Keratinocyte (primary cell): Measurements from ENCODE around the gene CHAF1A. TPM values are rescaled to one million over a fixed set of nuclear protein-coding genes. Genes with fewer than 3 reads are reported as not detected.
A peak's percentile ranks its signal among the peaks of the same experiment; 100 is the strongest.

ENCODE experiments used
- DNase-seq: peaks from one replicate; pipeline ENCODE4 v3.0.0-alpha.2; 2011; ENCODE audit warnings: low read depth, missing footprints, low spot score
- FAIRE-seq: peaks from 2 replicates; lab custom pipeline; 2011; peaks lifted over from hg19 to GRCh38; lab: Jason Lieb, UNC
- H2AFZ ChIP-seq: 2 replicates; pipeline ENCODE4 v1.6.0; 2012; ENCODE audit warnings: low read length, control low read depth, inconsistent platforms; ENCODE audit not compliant: control insufficient read depth
- H3K27ac ChIP-seq: 2 replicates; pipeline ENCODE4 v1.5.1; 2011; ENCODE audit warnings: low read length; ENCODE audit not compliant: control insufficient read depth, insufficient read depth
- H3K27me3 ChIP-seq: 3 replicates; pipeline ENCODE4 v1.6.0; 2011; ENCODE audit warnings: low read length; ENCODE audit not compliant: control insufficient read depth, insufficient read depth; ENCODE audit errors: extremely low read depth
- H3K36me3 ChIP-seq, 2 experiments: 2 replicates in 1 of 2; 3 replicates in 1 of 2; pipeline ENCODE4 v1.5.1; 2011; ENCODE audit warnings: low read length in 2 of 2, mild to moderate bottlenecking in 1 of 2; ENCODE audit not compliant: control insufficient read depth in 2 of 2, insufficient read depth in 2 of 2; ENCODE audit errors: extremely low read depth in 1 of 2
- H3K4me1 ChIP-seq: 3 replicates; pipeline ENCODE4 v1.5.1; 2011; ENCODE audit warnings: low read length; ENCODE audit not compliant: control insufficient read depth, insufficient read depth; ENCODE audit errors: extremely low read depth
- H3K4me2 ChIP-seq: 3 replicates; pipeline ENCODE4 v1.6.0; 2011; ENCODE audit warnings: low read depth, low read length; ENCODE audit not compliant: control insufficient read depth, insufficient read depth; ENCODE audit errors: extremely low read depth
- H3K4me3 ChIP-seq, 3 experiments: fragments of 200-600 bp in 1 of 3; sonication (generic) in 1 of 3; 2 replicates in 2 of 3; 3 replicates in 1 of 3; pipeline ENCODE4 v1.5.1; 2011 to 2016; ENCODE audit warnings: low read length in 3 of 3, mild to moderate bottlenecking in 3 of 3, control low read depth in 2 of 3, inconsistent platforms in 1 of 3, low read depth in 1 of 3, mixed read lengths in 1 of 3, mixed run types in 1 of 3, moderate library complexity in 1 of 3; ENCODE audit not compliant: control insufficient read depth in 2 of 3, insufficient read depth in 2 of 3; ENCODE audit errors: extremely low read depth in 1 of 3
- H3K79me2 ChIP-seq: 2 replicates; pipeline ENCODE4 v1.6.0; 2012; ENCODE audit warnings: low read length; ENCODE audit not compliant: control insufficient read depth, insufficient read depth
- H3K9ac ChIP-seq: 3 replicates; pipeline ENCODE4 v1.6.0; 2011; ENCODE audit warnings: low read length; ENCODE audit not compliant: control insufficient read depth, insufficient read depth; ENCODE audit errors: extremely low read depth
- H3K9me1 ChIP-seq: 3 replicates; pipeline ENCODE4 v1.6.0; 2011; ENCODE audit warnings: low read length; ENCODE audit not compliant: control insufficient read depth, insufficient read depth; ENCODE audit errors: extremely low read depth
- H3K9me3 ChIP-seq: 2 replicates; pipeline ENCODE4 v1.5.1; 2012; ENCODE audit warnings: low read depth, low read length; ENCODE audit not compliant: control insufficient read depth
- H4K20me1 ChIP-seq: 3 replicates; pipeline ENCODE4 v1.6.0; 2011; ENCODE audit warnings: low read length; ENCODE audit not compliant: control insufficient read depth, insufficient read depth; ENCODE audit errors: extremely low read depth
- EZH2 ChIP-seq: IDR thresholded peaks from one replicate; pipeline ENCODE4 v1.6.1; 2012; ENCODE audit warnings: inconsistent platforms, mild to moderate bottlenecking, low read length, moderate library complexity
- dilution Hi-C: fragments of 300-500 bp; cut with MboI; formaldehyde crosslinking; loops from one replicate; pipeline ENCODE4 v1.7.0; 2020; ENCODE audit warnings: low sequenced_read_pairs; ENCODE audit not compliant: extremely low pct_ligation_motif_present
- polyA plus RNA-seq, 5 experiments: library from polyadenylated mRNA; depleted of rRNA in 3 of 5; stranded (reverse) in 3 of 5; stranded (forward) in 1 of 5; unstranded in 1 of 5; fragments of >200 nt; gene quantifications; 1 replicate in 1 of 5; 2 replicates in 3 of 5; 3 replicates in 1 of 5; pipeline versions ENCODE4 v1.2.1 to v1.2.3, GENCODE V29; 2011 to 2012; ENCODE audit warnings: missing spikeins in 2 of 5, low read depth in 1 of 5, low replicate concordance in 1 of 5
- TF ChIP-seq, protein P1 (sequence below), 3 experiments: IDR thresholded peaks in 1 of 3; conservative IDR thresholded peaks in 1 of 3; optimal IDR thresholded peaks in 1 of 3; 2 replicates in 2 of 3; 3 replicates in 1 of 3; pipeline versions ENCODE3 to v1.5.1; 2011; ENCODE audit warnings: low read length in 3 of 3, mild to moderate bottlenecking in 3 of 3, moderate library complexity in 2 of 3, control low read depth in 1 of 3, inconsistent platforms in 1 of 3; ENCODE audit not compliant: insufficient read depth in 2 of 3; ENCODE audit errors: extremely low read depth in 1 of 3

The CHAF1A gene
- polyA plus RNA-seq, 1 donor (not counting 4 experiments of a cell fraction or from before 2014, with no cell fraction given): 10.6 TPM

GRCh38 chr19:4380254-4380727 is 22.1 kb upstream of the CHAF1A start:
- Histone ChIP-seq H4K20me1 (peaks cover 18% of the 10 kb centered on the region), H3K36me3 (peaks cover 11% of the 10 kb centered on the region in 2 experiments), H3K4me2 (peak overlapping the region; percentile 76), H3K27me3 (no peaks in the 10 kb centered on the region), H3K27ac (peak overlapping the region; percentile 76), H3K79me2 (peaks cover 59% of the 10 kb centered on the region), H3K9ac (peak overlapping the region; percentile 49), H3K4me3 (peak overlapping the region in 2 of 3 experiments; percentile 29 to 36), H2AFZ (no peak overlapping the region), H3K9me1 (peaks cover 10% of the 10 kb centered on the region), H3K4me1 (peaks cover 66% of the 10 kb centered on the region), H3K9me3 (no peaks in the 10 kb centered on the region)
- DNase-seq (no peak), FAIRE-seq (peak; percentile 71)
- dilution Hi-C loops: no loop called here
- TF ChIP-seq EZH2: no peak
- TF ChIP-seq, protein P1, sequence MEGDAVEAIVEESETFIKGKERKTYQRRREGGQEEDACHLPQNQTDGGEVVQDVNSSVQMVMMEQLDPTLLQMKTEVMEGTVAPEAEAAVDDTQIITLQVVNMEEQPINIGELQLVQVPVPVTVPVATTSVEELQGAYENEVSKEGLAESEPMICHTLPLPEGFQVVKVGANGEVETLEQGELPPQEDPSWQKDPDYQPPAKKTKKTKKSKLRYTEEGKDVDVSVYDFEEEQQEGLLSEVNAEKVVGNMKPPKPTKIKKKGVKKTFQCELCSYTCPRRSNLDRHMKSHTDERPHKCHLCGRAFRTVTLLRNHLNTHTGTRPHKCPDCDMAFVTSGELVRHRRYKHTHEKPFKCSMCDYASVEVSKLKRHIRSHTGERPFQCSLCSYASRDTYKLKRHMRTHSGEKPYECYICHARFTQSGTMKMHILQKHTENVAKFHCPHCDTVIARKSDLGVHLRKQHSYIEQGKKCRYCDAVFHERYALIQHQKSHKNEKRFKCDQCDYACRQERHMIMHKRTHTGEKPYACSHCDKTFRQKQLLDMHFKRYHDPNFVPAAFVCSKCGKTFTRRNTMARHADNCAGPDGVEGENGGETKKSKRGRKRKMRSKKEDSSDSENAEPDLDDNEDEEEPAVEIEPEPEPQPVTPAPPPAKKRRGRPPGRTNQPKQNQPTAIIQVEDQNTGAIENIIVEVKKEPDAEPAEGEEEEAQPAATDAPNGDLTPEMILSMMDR (optimal IDR thresholded peaks at IDR 0.05 in 1 of 3, IDR thresholded peaks at IDR 0.05 in 1 of 3, conservative IDR thresholded peaks at IDR 0.05 in 1 of 3; ENCODE audit: extremely low read depth in 1 of 3, insufficient read depth in 2 of 3, low read length in 3 of 3): no peak

DNA sequence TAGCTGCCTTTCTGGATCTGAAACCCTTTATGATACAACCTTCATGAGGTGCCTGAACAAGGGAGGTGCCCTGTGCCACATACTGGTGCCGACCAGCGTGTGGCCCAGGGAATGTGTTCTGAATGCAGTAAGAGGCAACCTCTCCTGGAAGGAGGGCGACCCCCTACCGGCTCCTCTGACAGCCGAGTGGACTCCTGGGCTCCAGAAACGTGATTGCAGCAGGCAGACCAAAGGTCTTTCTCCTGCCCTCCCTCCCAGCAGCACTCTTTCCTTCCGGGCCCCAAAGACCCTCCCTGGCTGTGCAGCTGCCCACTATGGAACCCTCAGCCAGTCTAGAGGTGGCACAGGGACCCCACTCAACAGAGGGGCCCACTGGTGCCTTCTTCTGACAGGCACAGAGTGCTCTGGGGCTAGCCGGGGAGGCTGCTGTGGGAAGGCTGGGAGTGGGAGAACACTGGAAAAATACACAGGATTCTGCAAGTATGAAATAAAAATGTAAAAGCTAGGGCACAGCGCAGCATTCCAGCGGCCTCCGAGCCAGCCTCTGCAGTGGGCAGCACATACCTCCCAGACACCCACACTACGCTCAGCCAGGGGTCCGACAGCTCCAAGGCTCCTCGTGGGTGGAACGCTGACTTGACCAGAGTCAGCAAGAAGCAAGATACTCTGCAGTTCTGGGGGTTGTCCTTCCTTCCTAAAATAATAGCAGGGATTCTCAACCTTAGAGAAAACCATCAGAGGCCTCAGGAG is 17.0 kb upstream of the CHAF1A start:
- Histone ChIP-seq H4K20me1 (peaks cover 9% of the 10 kb centered on the region), H2AFZ (no peak overlapping the region), H3K4me1 (peaks cover 29% of the 10 kb centered on the region)

More for the DNA sequence above, 17.0 kb upstream of the CHAF1A start:
- FAIRE-seq: no peak
- Histone ChIP-seq H3K4me3 (no peak overlapping the region), H3K27me3 (no peaks in the 10 kb centered on the region), H3K79me2 (peaks cover 82% of the 10 kb centered on the region), H3K9ac (no peak overlapping the region), H3K36me3 (peaks cover 13 to 18% of the 10 kb centered on the region in 2 experiments), H3K9me3 (no peaks in the 10 kb centered on the region), H3K27ac (no peak overlapping the region), H3K9me1 (peaks cover 2% of the 10 kb centered on the region), H3K4me2 (no peak overlapping the region)
- dilution Hi-C loops: no loop called here
- DNase-seq: no peak
- TF ChIP-seq, protein P1 (optimal IDR thresholded peaks at IDR 0.05 in 1 of 3, IDR thresholded peaks at IDR 0.05 in 1 of 3, conservative IDR thresholded peaks at IDR 0.05 in 1 of 3; ENCODE audit: extremely low read depth in 1 of 3, insufficient read depth in 2 of 3, low read length in 3 of 3): no peak
- no peak for TF ChIP-seq EZH2
